ENCODE data around the gene ZNF550. TPM values are rescaled to one million over a fixed set of nuclear protein-coding genes. Genes with fewer than 3 reads are reported as not detected.
A peak's percentile ranks its signal among the peaks of the same experiment; 100 is the strongest.
"Not testable (repeated sequence)": the region's sequence is repeated elsewhere in the genome, so short reads cannot be mapped to it uniquely, and the experiment has no call there.

ZNF550 gene
- total RNA-seq, 1 donor from 2014 or later: 2.4 TPM

- no peak for ATAC-seq
- DNase-seq (ENCODE audit: low spot score): no peak
Observed at GRCh38 chr19:57537953-57538547, 21.6 kb downstream of the ZNF550 start.

- ATAC-seq: peak; percentile 99
Observed at GRCh38 chr19:57527136-57527881, 32.4 kb downstream of the ZNF550 start, which contains the start of gene ZNF549. Gene ZNF549, plus strand, starts transcription at chr19:57527356. Its CDS starts 218 bp downstream, at chr19:57527574.

GRCh38 chr19:57518021-57518420 lies 41.6 kb downstream of the ZNF550 start:
- DNase-seq (ENCODE audit: low spot score); ATAC-seq: not testable (repeated sequence)

More at GRCh38 chr19:57527136-57527881, 32.4 kb downstream of the ZNF550 start, which contains the start of gene ZNF549:
- DNase-seq (ENCODE audit: low spot score): peak; percentile 88

GRCh38 chr19:57515255-57515654 lies 44.4 kb downstream of the ZNF550 start:
- ATAC-seq (no peak), DNase-seq (ENCODE audit: low spot score) (no peak)

- no peak for ATAC-seq
- no peak for DNase-seq (ENCODE audit: low spot score)
Observed at GRCh38 chr19:57512845-57513244, 46.8 kb downstream of the ZNF550 start.

GRCh38 chr19:57511484-57511883 lies 48.2 kb downstream of the ZNF550 start:
- DNase-seq (ENCODE audit: low spot score) (no peak), ATAC-seq (no peak)

GRCh38 chr19:57506163-57506562 lies 53.5 kb downstream of the ZNF550 start:
- ATAC-seq (no peak), DNase-seq (ENCODE audit: low spot score) (no peak)

- peak; percentile 22 for ATAC-seq
Observed at GRCh38 chr19:57500400-57500799, 59.3 kb downstream of the ZNF550 start.

GRCh38 chr19:57499680-57500395 lies 59.8 kb downstream of the ZNF550 start, which contains the start of gene ZNF773:
Gene ZNF773, plus strand, starts transcription at chr19:57499938. Its CDS starts 143 bp downstream, at chr19:57500081.
- peak; percentile 93 for DNase-seq (ENCODE audit: low spot score)
- peak; percentile 100 for ATAC-seq

More at GRCh38 chr19:57500400-57500799, 59.3 kb downstream of the ZNF550 start:
- not testable (repeated sequence) for DNase-seq (ENCODE audit: low spot score)

- ATAC-seq; DNase-seq (ENCODE audit: low spot score): not testable (repeated sequence)
Observed at GRCh38 chr19:57499332-57499679, 60.4 kb downstream of the ZNF550 start.

- DNase-seq (ENCODE audit: low spot score); ATAC-seq: not testable (repeated sequence)
Observed at GRCh38 chr19:57488299-57488644, 71.4 kb downstream of the ZNF550 start.

- peak; percentile 93 for DNase-seq (ENCODE audit: low spot score)
- ATAC-seq: peak; percentile 100
Observed at GRCh38 chr19:57487477-57488298, 72.0 kb downstream of the ZNF550 start, which contains the start of gene ZNF419. Gene ZNF419, plus strand, starts transcription at chr19:57487750. Its CDS starts 201 bp downstream, at chr19:57487951.

Other genes starting within 250 kb of the ZNF550 start
- gene ZNF543, start 239.4 kb downstream of the ZNF550 start, total RNA-seq: 2.2 TPM
- gene ZNF304, start 208.6 kb downstream of the ZNF550 start, total RNA-seq: 2.6 TPM
- 1.2 TPM for gene TRAPPC2B, start 196.3 kb downstream of the ZNF550 start, total RNA-seq
- 0.78 TPM for gene ZNF547, start 196.3 kb downstream of the ZNF550 start, total RNA-seq
- gene ZNF548, start 170.0 kb downstream of the ZNF550 start, total RNA-seq: 6.4 TPM
- 4.6 TPM for gene ZNF17, start 148.7 kb downstream of the ZNF550 start, total RNA-seq
- 3.1 TPM for gene ZNF749, start 124.5 kb downstream of the ZNF550 start, total RNA-seq
- 0.43 TPM for gene VN1R1, start 102.7 kb downstream of the ZNF550 start, total RNA-seq
- 3.6 TPM for gene ZNF772, start 82.3 kb downstream of the ZNF550 start, total RNA-seq
- 3.5 TPM for gene ZNF419, start 72.1 kb downstream of the ZNF550 start, total RNA-seq
- gene ZNF773, start 59.9 kb downstream of the ZNF550 start, total RNA-seq: 2.3 TPM
- 1.0 TPM for gene ZNF549, start 32.5 kb downstream of the ZNF550 start, total RNA-seq
- 1.4 TPM for gene ZNF416, start 19.0 kb upstream of the ZNF550 start, total RNA-seq
- gene ZIK1, start 24.3 kb upstream of the ZNF550 start, total RNA-seq: 0.18 TPM
- gene ZNF530, start 40.0 kb upstream of the ZNF550 start, total RNA-seq: 0.50 TPM
- 6.9 TPM for gene ZNF134, start 54.4 kb upstream of the ZNF550 start, total RNA-seq
- gene ZNF211, start 73.3 kb upstream of the ZNF550 start, total RNA-seq: 4.9 TPM
- gene ZSCAN4, start 109.1 kb upstream of the ZNF550 start, total RNA-seq: not detected
- 1.8 TPM for gene ZNF551, start 122.1 kb upstream of the ZNF550 start, total RNA-seq
- 0.96 TPM for gene ZNF154, start 149.3 kb upstream of the ZNF550 start, total RNA-seq
- gene ZNF671, start 167.8 kb upstream of the ZNF550 start, total RNA-seq: 2.1 TPM
- 9.1 TPM for gene ZNF776, start 187.0 kb upstream of the ZNF550 start, total RNA-seq
- gene ZNF586, start 209.8 kb upstream of the ZNF550 start, total RNA-seq: 4.6 TPM

All from left lobe of liver (tissue), 2 donors.